ENCODE measurements around the gene TMEM123. TPM values are rescaled to one million over a fixed set of nuclear protein-coding genes. Genes with fewer than 3 reads are reported as not detected.

Gene TMEM123
- total and polyA plus RNA-seq, 5 donors from 2014 or later: 330 to 771 (median 608) TPM

GRCh38 chr11:102347462-102348370 is 104.8 kb downstream of the TMEM123 start:
- peak; percentile 7 to 44 (median 28) for DNase-seq
- Mint-ChIP-seq H3K4me1 (peaks cover 20 to 47% (median 36%) of the 10 kb centered on the region in 4 donors), H3K27me3 (no peaks in the 10 kb centered on the region), H3K9me3 (no peaks in the 10 kb centered on the region), H3K36me3 (peaks cover 14% of the 10 kb centered on the region), H3K4me3 (peak overlapping the region; percentile 98 to 99 (median 98)), H3K27ac (peak overlapping the region; percentile 97 to 100 (median 98))
- no peaks in the 10 kb centered on the region for H3K9me3 ChIP-seq (ENCODE audit: control insufficient read depth in 2 of 2, low read length in 2 of 2)
- no peaks in the 10 kb centered on the region for H3K27me3 ChIP-seq (ENCODE audit: control insufficient read depth, insufficient read depth, low read length)
- peak overlapping the region; percentile 99 for H3K4me3 ChIP-seq (ENCODE audit: low read depth, low read length)
- H3K4me1 ChIP-seq (ENCODE audit: control insufficient read depth, insufficient read depth, low read length, poor library complexity, severe bottlenecking): peaks cover 28% of the 10 kb centered on the region
- peak overlapping the region; percentile 98 for H3K27ac ChIP-seq (ENCODE audit: insufficient read depth, low read length, poor library complexity, severe bottlenecking)
- no peak for ATAC-seq (ENCODE audit: low read depth in 2 of 2)
- peaks cover 17% of the 10 kb centered on the region for H3K36me3 ChIP-seq (ENCODE audit: control insufficient read depth, insufficient read depth, low read length)

- Mint-ChIP-seq H3K4me1 (peaks cover 22 to 46% (median 37%) of the 10 kb centered on the region in 4 donors), H3K9me3 (no peaks in the 10 kb centered on the region), H3K27ac (peak within 1 kb of the TSS; percentile 98 to 100 (median 100)), H3K4me3 (peak within 1 kb of the TSS; percentile 98 to 99 (median 98)), H3K27me3 (no peaks in the 10 kb centered on the region), H3K36me3 (peaks cover 11% of the 10 kb centered on the region)
- Histone ChIP-seq H3K27ac (ENCODE audit: insufficient read depth, low read length, poor library complexity, severe bottlenecking) (peak within 1 kb of the TSS; percentile 98), H3K4me1 (ENCODE audit: control insufficient read depth, insufficient read depth, low read length, poor library complexity, severe bottlenecking) (peaks cover 29% of the 10 kb centered on the region), H3K36me3 (ENCODE audit: control insufficient read depth, insufficient read depth, low read length) (peaks cover 17% of the 10 kb centered on the region), H3K9me3 (ENCODE audit: control insufficient read depth in 2 of 2, low read length in 2 of 2) (no peaks in the 10 kb centered on the region), H3K27me3 (ENCODE audit: control insufficient read depth, insufficient read depth, low read length) (no peaks in the 10 kb centered on the region), H3K4me3 (ENCODE audit: low read depth, low read length) (peak within 1 kb of the TSS; percentile 99)
- DNase-seq: peak; percentile 90 to 93 (median 93)
- ATAC-seq (ENCODE audit: low read depth in 2 of 2): peak; percentile 91 to 93
These were observed 105.7 kb downstream of the TMEM123 start, which contains the start of gene BIRC2 for GRCh38 chr11:102346748-102347461. Gene BIRC2, plus strand, starts transcription at chr11:102347214. Its CDS starts 2,641 bp downstream, at chr11:102349855.

GRCh38 chr11:102346456-102346747 is 106.2 kb downstream of the TMEM123 start:
- H3K4me1 ChIP-seq (ENCODE audit: control insufficient read depth, insufficient read depth, low read length, poor library complexity, severe bottlenecking): peaks cover 34% of the 10 kb centered on the region
- peak overlapping the region; percentile 95 for H3K4me3 ChIP-seq (ENCODE audit: low read depth, low read length)
- no peaks in the 10 kb centered on the region for H3K27me3 ChIP-seq (ENCODE audit: control insufficient read depth, insufficient read depth, low read length)
- H3K9me3 ChIP-seq (ENCODE audit: control insufficient read depth in 2 of 2, low read length in 2 of 2): no peaks in the 10 kb centered on the region
- Mint-ChIP-seq H3K36me3 (peaks cover 8% of the 10 kb centered on the region), H3K9me3 (no peaks in the 10 kb centered on the region), H3K4me3 (peak overlapping the region; percentile 98 to 99 (median 98)), H3K27me3 (no peaks in the 10 kb centered on the region), H3K4me1 (peaks cover 26 to 48% (median 39%) of the 10 kb centered on the region in 4 donors), H3K27ac (peak overlapping the region; percentile 98 to 100 (median 100))
- H3K36me3 ChIP-seq (ENCODE audit: control insufficient read depth, insufficient read depth, low read length): peaks cover 14% of the 10 kb centered on the region
- H3K27ac ChIP-seq (ENCODE audit: insufficient read depth, low read length, poor library complexity, severe bottlenecking): peak overlapping the region; percentile 98
- no peak for ATAC-seq (ENCODE audit: low read depth in 2 of 2)
- DNase-seq: no peak

Other genes with a start within 250 kb of the TMEM123 start
- 239 TPM for gene BIRC3, start 135.3 kb downstream of the TMEM123 start, total RNA-seq
- gene BIRC3, start 135.3 kb downstream of the TMEM123 start, polyA plus RNA-seq: 100 to 1,000 TPM; 107 to 151 (median 118) TPM
- 105 TPM for gene BIRC2, start 105.6 kb downstream of the TMEM123 start, total RNA-seq
- gene BIRC2, start 105.6 kb downstream of the TMEM123 start, polyA plus RNA-seq: 10 to 100 TPM; 33.0 to 48.3 (median 44.9) TPM
- not detected for gene MMP7, start 78.0 kb upstream of the TMEM123 start, total RNA-seq
- gene MMP7, start 78.0 kb upstream of the TMEM123 start, polyA plus RNA-seq: under 1 TPM in 1 of 4 donors, not detected in 3; 0.16 TPM
- not detected for gene MMP20, start 172.6 kb upstream of the TMEM123 start, total RNA-seq
- gene MMP20, start 172.6 kb upstream of the TMEM123 start, polyA plus RNA-seq: not detected